GM18508 (cell line): ENCODE results near the gene FOXO1.
"Not testable (repeated sequence)": the region's sequence is repeated elsewhere in the genome, so short reads cannot be mapped to it uniquely, and the experiment has no call there.

Experiments
- ATAC-seq: cut with Tn5 transposase; IDR thresholded peaks from one replicate; pipeline ENCODE4 v1.9.1; 2021; ENCODE audit warnings: moderate number of reproducible peaks; ENCODE audit not compliant: insufficient read depth, unreplicated experiment

FOXO1 gene

GRCh38 chr13:40666045-40666932 is at the start of gene FOXO1:
TSS of gene FOXO1 (minus strand) at chr13:40666641. CDS start at chr13:40666212, 429 bp downstream.
- ATAC-seq, result no peak

- not testable (repeated sequence) for ATAC-seq
These were observed 48.0 kb upstream of the FOXO1 start for GRCh38 chr13:40714433-40714832.

- no peak for ATAC-seq
These were observed 40.0 kb upstream of the FOXO1 start for GRCh38 chr13:40706439-40706838.

GRCh38 chr13:40697711-40698110 is 31.3 kb upstream of the FOXO1 start:
- ATAC-seq, result no peak

GRCh38 chr13:40694426-40694825 is 28.0 kb upstream of the FOXO1 start:
- ATAC-seq, result no peak

- peak; percentile 66 for ATAC-seq
These were observed 26.5 kb upstream of the FOXO1 start for GRCh38 chr13:40692946-40693345.

GRCh38 chr13:40688781-40689180 is 22.3 kb upstream of the FOXO1 start:
- no peak for ATAC-seq

GRCh38 chr13:40682449-40683240 is 16.2 kb upstream of the FOXO1 start:
- ATAC-seq, result no peak

- no peak for ATAC-seq
These were observed 15.1 kb upstream of the FOXO1 start for GRCh38 chr13:40681341-40682146.

- no peak for ATAC-seq
These were observed 14.3 kb upstream of the FOXO1 start for GRCh38 chr13:40680659-40681323.

- ATAC-seq, result no peak
These were observed 13.1 kb upstream of the FOXO1 start for GRCh38 chr13:40679480-40679985.

- ATAC-seq, result no peak
These were observed 10.6 kb upstream of the FOXO1 start for GRCh38 chr13:40677064-40677463.

GRCh38 chr13:40676007-40676406 is 9.6 kb upstream of the FOXO1 start:
- ATAC-seq, result no peak

- ATAC-seq, result no peak
These were observed 7.0 kb upstream of the FOXO1 start for GRCh38 chr13:40673414-40673813.

- ATAC-seq, result no peak
These were observed 6.4 kb upstream of the FOXO1 start for GRCh38 chr13:40672765-40673397.

GRCh38 chr13:40671956-40672764 is 5.7 kb upstream of the FOXO1 start:
- ATAC-seq, result no peak

- no peak for ATAC-seq
These were observed 3.9 kb upstream of the FOXO1 start for GRCh38 chr13:40670307-40670706.

GRCh38 chr13:40668335-40668734 is 1.9 kb upstream of the FOXO1 start:
- ATAC-seq, result no peak

- no peak for ATAC-seq
These were observed 1.2 kb upstream of the FOXO1 start for GRCh38 chr13:40667622-40667978.
